GM21526 (cell line): ENCODE measurements around the gene MLX.
"Not testable (repeated sequence)": the region's sequence is repeated elsewhere in the genome, so short reads cannot be mapped to it uniquely, and the experiment has no call there.

Experiments
- ATAC-seq: cut with Tn5 transposase; IDR thresholded peaks from one replicate; pipeline ENCODE4 v1.9.1; 2021; ENCODE audit warnings: moderate library complexity; ENCODE audit not compliant: unreplicated experiment, low FRiP score

Gene MLX

DNA sequence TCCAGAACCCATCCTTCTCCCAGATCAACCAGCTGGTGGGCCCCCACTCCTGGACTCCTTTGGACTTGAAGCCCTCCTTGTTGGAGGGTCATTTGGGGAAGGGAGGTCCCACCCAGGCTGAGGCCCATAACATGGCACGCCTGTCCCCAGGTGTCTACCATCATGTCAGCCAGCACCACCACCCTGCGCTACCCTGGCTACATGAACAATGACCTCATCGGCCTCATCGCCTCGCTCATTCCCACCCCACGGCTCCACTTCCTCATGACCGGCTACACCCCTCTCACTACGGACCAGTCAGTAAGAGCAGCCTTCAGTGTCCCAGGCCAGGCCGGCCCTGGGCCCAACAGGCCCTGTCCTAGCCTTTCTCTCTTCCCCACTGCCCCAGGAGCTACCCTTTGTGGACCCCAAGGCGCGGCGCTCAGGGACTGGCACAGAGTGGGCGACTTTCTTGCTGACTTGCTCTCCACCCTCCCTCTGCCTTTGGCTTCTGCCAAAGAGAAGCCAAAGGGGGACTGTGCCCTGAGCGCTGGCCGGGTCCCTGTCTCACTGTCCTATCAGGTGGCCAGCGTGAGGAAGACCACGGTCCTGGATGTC lies 46.9 kb downstream of the MLX start:
- no peak for ATAC-seq

DNA sequence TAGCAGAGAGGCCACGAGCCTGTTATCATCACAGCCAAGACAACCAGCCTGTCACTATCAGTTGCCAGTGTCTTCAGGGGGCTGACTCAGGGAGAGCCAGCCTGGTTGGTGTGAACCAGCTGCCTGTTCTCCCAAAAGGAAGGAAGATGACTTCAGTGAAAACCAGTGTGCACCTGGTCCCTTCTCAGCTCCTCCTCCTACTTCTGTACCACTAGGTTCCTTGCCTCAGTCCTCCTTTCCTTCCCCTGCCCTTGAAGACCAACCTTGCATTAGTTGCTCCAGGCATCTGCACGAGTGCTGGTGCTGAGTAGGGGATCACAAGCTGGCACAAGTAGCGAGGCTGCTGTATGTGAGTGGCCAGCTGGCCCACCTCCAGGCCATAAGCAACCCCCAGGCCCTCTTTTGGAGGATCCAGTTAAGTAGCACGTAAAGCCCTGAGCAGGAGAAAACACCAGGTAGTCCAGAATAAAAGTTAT lies 51.1 kb downstream of the MLX start:
- peak; percentile 12 for ATAC-seq

DNA sequence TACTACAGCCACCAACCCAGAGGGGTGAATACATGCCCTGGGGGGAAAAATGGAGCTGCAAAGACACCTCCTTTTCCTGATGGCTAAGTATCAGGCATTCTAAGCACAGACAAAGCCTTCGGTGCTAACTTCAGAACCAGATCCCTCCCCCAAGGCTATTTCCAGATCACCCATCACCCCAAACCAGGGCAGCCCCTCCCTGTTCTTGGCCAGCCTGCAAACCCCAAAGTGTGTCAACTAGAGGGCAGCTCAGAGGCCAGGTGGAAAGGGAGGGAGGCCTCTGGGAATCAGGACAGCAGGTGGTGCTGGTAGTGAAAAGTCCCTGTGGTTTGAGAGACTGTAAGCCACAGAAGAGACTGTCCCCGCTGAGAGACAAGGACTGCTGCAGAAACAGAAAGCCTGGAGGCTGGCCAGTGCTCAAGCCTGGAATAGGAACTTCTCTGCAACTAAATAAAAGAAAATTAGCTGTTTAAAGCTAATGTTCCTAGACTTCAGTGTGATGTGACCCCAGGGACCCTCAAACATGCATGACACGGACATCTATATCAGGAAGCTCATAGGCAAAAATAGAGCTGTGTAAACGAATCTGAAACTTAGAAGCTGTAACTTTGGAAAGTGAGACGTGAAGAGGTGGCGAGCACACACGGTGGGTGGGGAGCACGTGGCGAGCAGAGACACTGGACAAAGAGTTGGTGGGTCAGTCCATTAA lies 51.7 kb downstream of the MLX start:
- peak; percentile 55 for ATAC-seq

DNA sequence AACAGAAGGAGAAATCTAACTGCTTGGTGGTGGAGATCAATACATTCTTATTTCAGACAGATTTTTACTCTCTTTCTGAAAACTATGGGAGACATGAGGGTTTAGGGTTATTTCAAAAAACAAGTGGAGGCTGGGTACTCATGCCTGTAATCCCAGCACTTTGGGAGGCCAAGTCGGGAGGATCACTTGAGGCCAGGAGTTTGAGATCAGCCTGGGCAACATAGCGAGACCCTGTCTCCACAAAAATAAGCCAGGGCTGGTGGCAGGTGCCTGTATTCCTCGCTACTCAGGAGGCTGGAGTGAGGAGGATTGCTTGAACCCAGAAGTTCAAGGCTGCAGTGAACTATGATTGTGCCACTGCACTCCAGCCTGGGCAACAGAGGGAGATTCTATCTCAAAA lies 55.1 kb downstream of the MLX start:
- ATAC-seq = not testable (repeated sequence)
